Measurements from ENCODE around the gene TRIM31.

TRIM31 gene

DNA sequence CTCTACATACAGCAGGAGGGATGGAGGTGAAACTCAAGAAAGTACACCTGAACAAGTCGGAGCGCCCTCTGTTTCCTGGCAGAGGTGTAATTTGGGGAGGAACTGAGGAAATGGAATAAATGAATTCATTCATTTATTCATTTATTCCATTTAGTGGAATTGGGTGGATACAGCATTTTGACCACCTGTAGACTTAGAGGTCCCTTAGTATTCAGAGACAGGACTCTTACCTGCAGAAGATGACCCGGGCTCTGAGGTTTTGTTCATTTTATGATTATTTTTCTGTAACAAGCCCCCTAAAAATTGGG, 9.1 kb downstream of the TRIM31 start:
- TF ChIP-seq, protein P1, sequence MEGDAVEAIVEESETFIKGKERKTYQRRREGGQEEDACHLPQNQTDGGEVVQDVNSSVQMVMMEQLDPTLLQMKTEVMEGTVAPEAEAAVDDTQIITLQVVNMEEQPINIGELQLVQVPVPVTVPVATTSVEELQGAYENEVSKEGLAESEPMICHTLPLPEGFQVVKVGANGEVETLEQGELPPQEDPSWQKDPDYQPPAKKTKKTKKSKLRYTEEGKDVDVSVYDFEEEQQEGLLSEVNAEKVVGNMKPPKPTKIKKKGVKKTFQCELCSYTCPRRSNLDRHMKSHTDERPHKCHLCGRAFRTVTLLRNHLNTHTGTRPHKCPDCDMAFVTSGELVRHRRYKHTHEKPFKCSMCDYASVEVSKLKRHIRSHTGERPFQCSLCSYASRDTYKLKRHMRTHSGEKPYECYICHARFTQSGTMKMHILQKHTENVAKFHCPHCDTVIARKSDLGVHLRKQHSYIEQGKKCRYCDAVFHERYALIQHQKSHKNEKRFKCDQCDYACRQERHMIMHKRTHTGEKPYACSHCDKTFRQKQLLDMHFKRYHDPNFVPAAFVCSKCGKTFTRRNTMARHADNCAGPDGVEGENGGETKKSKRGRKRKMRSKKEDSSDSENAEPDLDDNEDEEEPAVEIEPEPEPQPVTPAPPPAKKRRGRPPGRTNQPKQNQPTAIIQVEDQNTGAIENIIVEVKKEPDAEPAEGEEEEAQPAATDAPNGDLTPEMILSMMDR (conservative IDR thresholded peaks at IDR 0.05): no peak
- TF ChIP-seq ZFX (IDR thresholded peaks at IDR 0.05): no peak
- H3K27ac ChIP-seq: no peak overlapping the region

DNA sequence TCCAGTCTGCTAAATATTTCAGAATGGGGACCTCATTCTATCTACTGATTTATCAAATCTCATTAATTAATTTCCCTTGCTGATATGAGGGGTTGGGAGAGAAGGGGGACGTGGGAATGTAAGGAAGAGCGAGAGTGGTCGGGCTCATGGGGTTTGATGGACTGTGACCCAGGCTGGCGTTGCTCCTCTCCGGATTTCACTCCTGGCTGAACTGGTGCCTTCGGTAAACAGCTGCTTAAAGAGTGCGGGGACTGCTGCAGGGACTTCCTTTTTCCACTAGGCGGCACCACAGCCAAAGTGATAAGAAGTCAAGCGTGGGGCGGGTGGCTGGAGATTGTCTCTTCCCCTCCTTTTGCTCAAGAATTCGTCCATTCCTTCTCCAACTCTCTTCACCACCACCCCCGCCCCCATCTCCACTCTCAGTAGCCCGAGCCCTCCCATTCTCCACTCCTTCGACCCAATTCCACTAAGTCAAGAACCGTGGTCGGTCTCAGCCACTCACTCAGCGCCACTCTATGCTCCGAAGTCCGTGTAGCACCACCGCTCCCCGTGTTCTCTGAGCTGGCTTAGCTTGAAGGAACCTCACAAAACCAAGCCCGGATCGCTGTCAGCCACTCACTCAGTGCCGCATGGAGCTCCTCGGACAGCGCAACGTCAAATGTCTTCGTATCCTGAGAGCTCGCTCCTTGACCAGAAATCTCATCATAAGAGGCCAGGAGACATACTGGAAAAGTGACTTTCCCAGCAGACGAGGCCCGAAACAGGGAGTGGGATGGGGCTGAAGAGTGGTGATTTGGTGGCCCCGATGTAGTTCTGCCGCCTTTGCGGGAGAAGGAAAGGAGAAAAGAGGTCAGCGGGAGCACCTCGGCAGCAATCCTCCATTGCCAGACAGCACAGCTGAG, 9.7 kb downstream of the TRIM31 start:
- TF ChIP-seq ZFX (IDR thresholded peaks at IDR 0.05): no peak
- TF ChIP-seq, protein P1 (conservative IDR thresholded peaks at IDR 0.05): peak; percentile 94
- no peak overlapping the region for H3K27ac ChIP-seq

GRCh38 chr6:30102414-30102969, 10.4 kb downstream of the TRIM31 start:
- TF ChIP-seq, protein P1 (conservative IDR thresholded peaks at IDR 0.05): no peak
- no peak for TF ChIP-seq ZFX (IDR thresholded peaks at IDR 0.05)
- H3K27ac ChIP-seq: no peak overlapping the region

- no peak overlapping the region for H3K27ac ChIP-seq
- TF ChIP-seq ZFX (IDR thresholded peaks at IDR 0.05): no peak
- TF ChIP-seq, protein P1 (conservative IDR thresholded peaks at IDR 0.05): no peak
These were observed 11.2 kb downstream of the TRIM31 start for GRCh38 chr6:30101444-30102413.

GRCh38 chr6:30100585-30101443, 12.1 kb downstream of the TRIM31 start:
- no peak overlapping the region for H3K27ac ChIP-seq
- TF ChIP-seq, protein P1 (conservative IDR thresholded peaks at IDR 0.05): no peak
- no peak for TF ChIP-seq ZFX (IDR thresholded peaks at IDR 0.05)

- H3K27ac ChIP-seq: no peak overlapping the region
- TF ChIP-seq, protein P1 (conservative IDR thresholded peaks at IDR 0.05): no peak
- no peak for TF ChIP-seq ZFX (IDR thresholded peaks at IDR 0.05)
These were observed 12.7 kb downstream of the TRIM31 start for GRCh38 chr6:30100154-30100553.

All from C4-2B (cell line).